ENCODE measurements around the gene RPL31. TPM values are rescaled to one million over a fixed set of nuclear protein-coding genes. Genes with fewer than 3 reads are reported as not detected.

The RPL31 gene
- total RNA-seq = 1,000 to 10,000 TPM in 3 of 4 donors, 100 to 1,000 TPM in 1; 715 to 2,331 (median 1,488) TPM

DNA sequence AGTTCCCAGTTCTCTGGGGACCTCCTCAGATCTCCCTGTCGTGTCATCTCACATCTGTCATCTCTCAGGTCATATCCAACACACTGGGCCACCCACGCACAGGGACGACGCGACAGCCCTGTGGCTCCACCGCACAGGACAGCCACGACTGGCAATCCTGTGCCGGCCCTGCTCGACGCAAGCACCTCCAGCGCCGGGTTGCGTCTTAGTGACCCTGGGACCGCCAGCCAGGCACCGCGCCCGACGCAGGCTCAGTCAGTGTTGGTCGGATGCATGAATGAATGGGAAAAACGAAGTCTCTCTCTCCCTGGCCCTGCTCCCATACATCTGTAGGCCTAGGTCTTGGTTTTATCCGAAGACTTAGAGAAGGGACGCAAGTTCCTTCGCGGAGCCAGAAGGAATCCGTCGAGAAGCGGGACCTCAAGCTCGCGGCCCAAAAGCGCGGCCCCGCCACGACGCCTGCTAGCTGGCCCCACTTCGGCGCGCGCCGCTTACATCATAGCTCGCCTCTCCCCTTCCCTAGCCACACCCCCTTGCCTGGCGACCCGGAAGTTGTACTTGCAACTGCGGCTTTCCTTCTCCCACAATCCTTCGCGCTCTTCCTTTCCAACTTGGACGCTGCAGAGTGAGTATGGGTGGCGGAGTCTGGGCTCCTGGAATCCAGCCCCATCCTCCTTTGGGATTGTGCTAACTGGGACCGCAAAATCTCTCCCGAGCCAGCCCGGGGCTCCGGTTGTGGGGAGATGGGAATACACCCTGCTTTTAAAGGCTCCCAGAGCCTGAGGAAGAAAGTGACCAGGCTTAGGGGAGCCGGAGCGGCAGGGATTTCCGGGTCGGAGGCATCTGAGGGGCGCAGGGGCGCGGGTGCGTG is at the start of gene RPL31:
RPL31 (plus strand) TSS at position 599 of the 871 bp plus-strand sequence. CDS start 413 bp downstream, outside the sequence.
- WGBS, 2 donors (ENCODE audit: low coverage in 1 of 2) = 0 to 6% methylated on average over 7 to 17 of the region's 59 CpGs
- ATAC-seq = peak; percentile 97
- Histone ChIP-seq H3K9me3 (no peaks in the 10 kb centered on the region), H3K4me3 (peak within 1 kb of the TSS; percentile 88 to 91), H3K4me1 (peaks cover 6 to 46% (median 9%) of the 10 kb centered on the region in 3 donors), H3K27ac (peak within 1 kb of the TSS; percentile 73 to 91 (median 88)), H3K27me3 (no peaks in the 10 kb centered on the region), H3K36me3 (peaks cover 2 to 37% of the 10 kb centered on the region in 2 donors)
- TF ChIP-seq POLR2A (IDR thresholded peaks at IDR 0.05) (peak; percentile 70 to 73), EP300 (IDR thresholded peaks at IDR 0.05) (no peak), POLR2AphosphoS5 (IDR thresholded peaks at IDR 0.05) (peak; percentile 95)
- TF ChIP-seq, protein P1, sequence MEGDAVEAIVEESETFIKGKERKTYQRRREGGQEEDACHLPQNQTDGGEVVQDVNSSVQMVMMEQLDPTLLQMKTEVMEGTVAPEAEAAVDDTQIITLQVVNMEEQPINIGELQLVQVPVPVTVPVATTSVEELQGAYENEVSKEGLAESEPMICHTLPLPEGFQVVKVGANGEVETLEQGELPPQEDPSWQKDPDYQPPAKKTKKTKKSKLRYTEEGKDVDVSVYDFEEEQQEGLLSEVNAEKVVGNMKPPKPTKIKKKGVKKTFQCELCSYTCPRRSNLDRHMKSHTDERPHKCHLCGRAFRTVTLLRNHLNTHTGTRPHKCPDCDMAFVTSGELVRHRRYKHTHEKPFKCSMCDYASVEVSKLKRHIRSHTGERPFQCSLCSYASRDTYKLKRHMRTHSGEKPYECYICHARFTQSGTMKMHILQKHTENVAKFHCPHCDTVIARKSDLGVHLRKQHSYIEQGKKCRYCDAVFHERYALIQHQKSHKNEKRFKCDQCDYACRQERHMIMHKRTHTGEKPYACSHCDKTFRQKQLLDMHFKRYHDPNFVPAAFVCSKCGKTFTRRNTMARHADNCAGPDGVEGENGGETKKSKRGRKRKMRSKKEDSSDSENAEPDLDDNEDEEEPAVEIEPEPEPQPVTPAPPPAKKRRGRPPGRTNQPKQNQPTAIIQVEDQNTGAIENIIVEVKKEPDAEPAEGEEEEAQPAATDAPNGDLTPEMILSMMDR (IDR thresholded peaks at IDR 0.05) = no peak

DNA sequence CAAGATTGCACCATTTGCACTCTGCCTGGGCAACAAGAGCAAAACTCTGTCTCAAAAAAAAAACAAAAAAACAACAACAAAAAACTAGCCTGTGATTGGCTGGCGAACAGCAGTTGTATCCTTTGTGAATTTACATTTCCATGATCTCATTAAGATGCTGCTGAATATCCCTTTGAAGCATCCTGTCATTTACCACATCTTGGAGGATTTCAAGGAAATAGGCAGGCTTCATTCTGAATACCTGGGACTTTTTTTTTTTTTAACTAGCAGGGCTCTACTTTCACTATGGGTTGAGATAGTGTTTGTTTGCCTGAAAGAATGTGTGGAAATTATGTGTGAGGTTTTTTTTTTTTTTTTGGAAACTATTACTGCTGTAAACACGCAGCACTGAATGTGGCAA is 49.6 kb upstream of the RPL31 start:
- Histone ChIP-seq H3K27ac (no peak overlapping the region), H3K9me3 (no peaks in the 10 kb centered on the region), H3K4me1 (peaks cover 0 to 5% (median 3%) of the 10 kb centered on the region in 3 donors), H3K36me3 (peaks cover 0 to 25% of the 10 kb centered on the region in 2 donors), H3K4me3 (no peak overlapping the region), H3K27me3 (no peaks in the 10 kb centered on the region)
- TF ChIP-seq, protein P1 (IDR thresholded peaks at IDR 0.05) = no peak
- TF ChIP-seq POLR2AphosphoS5 (IDR thresholded peaks at IDR 0.05) = no peak
- TF ChIP-seq EP300 (IDR thresholded peaks at IDR 0.05) = no peak
- no peak for TF ChIP-seq POLR2A (IDR thresholded peaks at IDR 0.05)
- ATAC-seq = no peak
- 86 to 93% methylated on average over 1 to 2 of the region's 2 CpGs for WGBS, 2 donors (ENCODE audit: low coverage in 1 of 2)

DNA sequence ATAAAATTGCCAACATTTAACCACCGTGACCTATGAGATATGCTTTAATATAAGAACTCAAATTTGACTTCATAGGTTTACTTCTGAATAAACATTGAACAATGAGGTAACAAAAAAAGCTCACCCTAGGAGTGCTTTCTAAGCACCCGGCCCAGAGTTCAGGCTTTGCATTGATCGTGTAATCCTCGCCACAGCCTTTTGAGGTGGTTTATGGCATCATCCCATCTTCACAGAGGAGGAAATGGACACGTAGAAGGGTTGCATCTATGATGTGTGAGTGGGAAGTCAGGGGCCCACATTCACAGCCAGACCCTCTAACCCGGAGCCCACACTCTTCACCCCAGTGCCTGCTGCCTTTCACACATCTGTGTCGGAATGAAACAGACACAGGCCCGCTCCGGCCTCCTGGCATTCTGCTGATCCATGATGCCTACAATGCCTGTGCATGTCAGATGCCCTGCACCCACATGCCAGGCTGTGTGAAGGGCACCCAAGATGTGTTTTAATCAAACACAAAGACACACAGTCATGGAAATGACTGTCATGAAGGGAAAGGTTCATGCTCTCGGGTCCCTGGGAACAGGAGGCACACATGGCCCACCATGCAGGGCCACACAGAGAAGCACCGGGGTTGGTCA is 48.6 kb upstream of the RPL31 start:
- TF ChIP-seq POLR2AphosphoS5 (IDR thresholded peaks at IDR 0.05) (no peak), POLR2A (IDR thresholded peaks at IDR 0.05) (no peak), EP300 (IDR thresholded peaks at IDR 0.05) (no peak)
- TF ChIP-seq, protein P1 (IDR thresholded peaks at IDR 0.05) = no peak
- Histone ChIP-seq H3K27me3 (no peaks in the 10 kb centered on the region), H3K9me3 (no peaks in the 10 kb centered on the region), H3K36me3 (peaks cover 0 to 25% of the 10 kb centered on the region in 2 donors), H3K4me1 (peaks cover 0 to 15% (median 10%) of the 10 kb centered on the region in 3 donors), H3K27ac (no peak overlapping the region), H3K4me3 (no peak overlapping the region)
- WGBS, 2 donors (ENCODE audit: low coverage in 1 of 2) = 90 to 93% methylated on average over 6 of the region's 11 CpGs
- ATAC-seq = no peak

DNA sequence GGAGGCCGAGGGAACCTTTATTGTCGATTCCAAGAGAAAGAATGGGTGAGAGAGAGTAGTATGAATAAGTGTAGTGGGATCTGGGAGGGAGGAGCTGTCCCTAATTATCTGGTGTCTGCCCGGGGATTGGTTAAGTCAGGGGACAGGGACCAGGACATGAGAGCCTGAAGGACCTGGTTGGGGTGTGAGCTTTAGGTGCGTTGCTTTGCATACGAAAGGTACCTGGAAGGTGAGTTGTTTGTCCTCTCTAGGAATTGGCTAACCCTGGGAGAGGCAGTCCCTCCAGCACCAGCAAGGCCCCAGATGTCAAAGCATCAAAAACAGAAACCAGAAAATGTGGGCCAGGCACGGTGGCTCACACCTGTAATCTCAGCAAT is 48.1 kb upstream of the RPL31 start:
- ATAC-seq = no peak

More for the DNA sequence above, 48.1 kb upstream of the RPL31 start:
- Histone ChIP-seq H3K4me3 (no peak overlapping the region), H3K36me3 (peaks cover 0 to 21% of the 10 kb centered on the region in 2 donors), H3K9me3 (no peaks in the 10 kb centered on the region), H3K27me3 (no peaks in the 10 kb centered on the region), H3K4me1 (peaks cover 0 to 20% (median 10%) of the 10 kb centered on the region in 3 donors), H3K27ac (no peak overlapping the region)
- 92 to 100% methylated on average over 2 to 5 of the region's 6 CpGs for WGBS, 2 donors (ENCODE audit: low coverage in 1 of 2)
- TF ChIP-seq POLR2AphosphoS5 (IDR thresholded peaks at IDR 0.05) = no peak
- no peak for TF ChIP-seq POLR2A (IDR thresholded peaks at IDR 0.05)
- no peak for TF ChIP-seq EP300 (IDR thresholded peaks at IDR 0.05)
- TF ChIP-seq, protein P1 (IDR thresholded peaks at IDR 0.05) = no peak

Measured in gastroesophageal sphincter (tissue), 4 donors.